Urothelium cell line (cell line): Measurements from ENCODE around the gene SLC35F3.
"Not testable (repeated sequence)": the region's sequence is repeated elsewhere in the genome, so short reads cannot be mapped to it uniquely, and the experiment has no call there.

Experiments used
- DNase-seq: peaks from one replicate; pipeline ENCODE4 v3.0.0; 2011; ENCODE audit warnings: low spot score, mixed read lengths
- FAIRE-seq: peaks from 2 replicates; lab custom pipeline; 2011; peaks lifted over from hg19 to GRCh38; lab: Jason Lieb, UNC

SLC35F3 gene

DNA sequence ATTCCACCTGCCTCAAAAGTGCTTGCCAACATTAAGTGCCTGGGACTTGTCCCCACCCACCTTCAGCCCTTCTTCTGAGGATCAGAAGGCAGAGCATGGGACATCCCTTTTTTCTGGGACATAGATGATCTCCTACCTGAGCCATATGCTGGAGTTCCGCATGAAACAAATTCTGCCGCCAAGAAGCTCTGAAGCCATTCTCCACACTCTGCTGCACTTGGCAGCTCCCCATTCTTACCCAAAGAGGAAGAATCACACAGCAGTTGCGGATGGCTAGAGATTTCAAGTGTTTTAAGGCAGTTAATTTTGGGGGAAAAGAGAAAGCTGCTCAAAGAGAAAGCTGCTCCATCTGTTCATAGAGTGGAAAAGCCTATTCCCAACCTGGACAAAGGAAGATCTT, 271.5 kb downstream of the SLC35F3 start:
- DNase-seq (no peak), FAIRE-seq (no peak)

DNA sequence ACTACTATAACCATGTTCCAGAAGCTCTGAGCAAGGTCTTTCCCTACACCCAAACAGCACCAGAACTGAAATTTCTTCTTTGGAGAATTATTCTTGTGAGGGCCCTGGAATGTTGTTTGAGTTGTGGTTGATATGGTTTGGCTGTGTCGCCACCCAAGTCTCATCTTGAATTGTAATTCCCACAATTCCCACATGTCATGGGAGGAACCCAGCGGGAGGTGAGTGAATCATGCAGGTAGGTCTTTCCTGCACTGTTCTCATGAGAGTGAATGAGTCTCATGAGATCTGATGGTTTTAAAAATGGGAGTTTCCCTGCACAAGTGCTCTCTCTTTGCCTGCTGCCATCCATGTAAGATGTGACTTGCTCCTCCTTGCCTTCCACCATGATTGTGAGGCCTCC, 272.4 kb downstream of the SLC35F3 start:
- FAIRE-seq, result not testable (repeated sequence)

DNA sequence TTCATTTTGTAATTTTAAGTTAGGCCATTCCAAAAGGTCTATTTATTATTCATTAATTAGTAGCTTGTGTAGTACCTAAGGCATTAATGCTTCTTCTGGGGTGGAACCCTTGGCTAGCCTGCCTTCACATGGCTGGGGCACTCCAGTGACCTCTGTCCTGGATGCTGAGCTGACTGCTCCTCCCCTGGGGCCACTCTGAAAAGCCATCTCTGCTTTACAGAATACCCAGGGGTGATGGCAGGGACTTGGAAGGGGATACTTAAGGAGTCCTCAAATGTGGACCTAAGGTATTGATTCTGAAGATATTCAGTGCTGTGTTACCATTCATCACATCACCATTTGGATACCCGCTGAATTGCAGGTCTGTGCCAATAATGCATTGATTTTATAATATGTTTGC, 281.0 kb downstream of the SLC35F3 start:
- FAIRE-seq (no peak), DNase-seq (no peak)

More for the DNA sequence above, 272.4 kb downstream of the SLC35F3 start:
- not testable (repeated sequence) for DNase-seq

DNA sequence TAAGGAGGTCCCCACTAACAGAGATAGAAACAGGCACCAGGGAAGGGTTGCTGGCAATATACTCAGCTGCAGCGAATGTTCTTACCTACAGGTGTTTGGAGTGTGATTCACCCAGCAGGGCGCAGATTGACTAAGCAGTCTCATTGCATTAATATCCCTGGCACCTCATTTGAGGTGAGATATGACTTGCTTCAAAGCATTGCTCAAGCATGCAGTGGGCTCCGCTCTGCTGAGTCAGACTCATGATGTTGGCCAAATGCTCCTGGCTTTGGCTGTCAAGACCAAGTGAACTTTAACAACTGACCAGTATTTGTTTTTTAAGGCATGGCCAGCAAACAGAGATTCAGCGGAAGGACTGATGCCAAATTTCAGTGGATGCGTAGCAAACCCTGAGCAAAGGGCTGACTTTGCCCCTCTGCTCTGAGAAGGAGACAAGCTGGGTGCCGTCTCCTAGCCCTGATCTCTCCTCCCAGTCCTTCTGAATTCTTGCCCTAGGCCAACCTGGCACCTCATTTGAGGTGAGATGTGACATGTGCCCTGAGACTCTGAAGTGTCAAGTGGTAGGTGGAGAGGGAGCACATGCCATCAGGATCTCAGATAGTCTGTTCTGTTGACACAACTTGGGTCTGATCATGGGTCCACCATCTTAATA, 281.7 kb downstream of the SLC35F3 start:
- FAIRE-seq (peak; percentile 40), DNase-seq (peak; percentile 83)

DNA sequence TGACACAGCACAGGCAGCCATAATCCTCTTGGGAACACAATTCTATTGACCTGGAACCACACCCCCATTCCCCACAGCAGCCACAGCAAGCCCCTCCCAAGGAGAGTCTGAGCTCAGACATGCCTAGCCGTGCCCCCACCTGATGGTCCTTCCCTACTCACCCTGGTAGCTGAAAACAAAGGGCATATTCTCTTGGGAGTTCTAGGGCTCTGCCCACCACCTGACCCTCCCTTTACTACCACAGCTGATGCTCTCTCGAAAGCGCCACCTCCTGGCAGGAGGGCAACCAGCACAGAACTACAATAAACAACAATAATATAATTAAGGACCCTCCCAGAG, 283.9 kb downstream of the SLC35F3 start:
- FAIRE-seq, result peak; percentile 73
- no peak for DNase-seq

DNA sequence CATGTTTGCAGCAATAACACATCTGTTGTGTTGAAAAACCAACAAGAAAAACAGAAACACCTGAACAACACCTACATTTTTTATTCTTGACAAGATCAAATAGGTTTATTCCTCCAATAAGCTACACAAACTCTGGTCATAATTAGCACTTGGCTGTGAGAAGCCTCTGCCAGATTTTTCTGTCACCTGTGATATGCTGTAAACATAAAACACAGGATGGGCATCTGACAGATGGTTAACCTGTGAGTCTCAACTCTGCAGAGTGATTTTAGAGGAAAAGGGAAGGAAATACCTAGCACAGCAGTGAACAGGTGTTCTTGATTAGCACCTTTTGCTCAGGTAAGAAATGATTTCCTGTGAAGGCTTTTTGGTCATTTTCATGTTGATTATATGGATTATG, 293.4 kb downstream of the SLC35F3 start:
- no peak for DNase-seq
- FAIRE-seq, result no peak

DNA sequence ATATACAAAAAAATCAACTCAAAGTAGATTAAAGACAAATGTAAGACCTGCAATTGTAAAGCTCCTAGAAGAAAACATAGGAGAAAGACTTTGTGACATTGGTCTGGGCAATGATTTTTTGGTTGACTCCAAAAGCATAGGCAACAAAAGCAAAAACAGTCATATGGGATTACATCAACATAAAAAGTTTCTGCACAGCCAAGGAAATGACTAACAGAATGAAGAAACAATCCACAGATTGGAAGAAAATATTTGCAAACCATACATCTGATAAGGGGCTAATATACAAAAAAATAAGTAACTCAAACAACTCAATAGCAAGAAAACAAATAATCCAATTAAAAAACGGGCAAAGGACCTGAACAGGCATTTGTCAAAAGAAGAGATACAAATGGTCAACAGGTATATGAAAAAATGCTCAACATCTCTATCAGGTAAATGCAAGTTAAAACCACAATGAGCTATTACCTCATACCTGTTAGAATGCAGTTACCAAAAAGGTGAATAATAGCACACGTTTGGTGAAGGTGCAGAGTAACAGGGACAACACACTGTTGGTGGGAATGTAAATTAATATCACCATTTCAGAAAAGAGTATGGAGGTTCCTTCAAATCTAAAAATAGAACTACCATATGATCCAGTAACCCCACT, 295.1 kb downstream of the SLC35F3 start:
- FAIRE-seq, result no peak
- no peak for DNase-seq

DNA sequence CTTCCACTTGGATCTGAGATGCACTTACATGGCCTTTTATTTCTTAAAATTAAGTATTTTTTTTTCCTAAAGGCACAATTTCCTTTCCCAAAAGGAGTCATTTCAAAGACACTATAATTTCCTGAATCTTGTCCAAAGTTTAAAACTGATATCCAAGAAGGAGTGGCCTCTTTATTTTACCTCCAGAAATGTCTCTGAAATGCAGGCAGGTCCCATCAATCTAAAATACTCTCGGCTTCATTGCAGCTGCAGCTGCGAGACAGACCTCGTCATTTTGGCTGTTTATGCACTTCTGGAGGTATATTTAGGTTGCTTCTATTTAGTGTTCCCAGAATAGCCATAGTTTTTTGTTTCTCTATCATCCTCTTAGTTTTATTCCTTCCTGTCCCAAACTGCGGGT, 296.1 kb downstream of the SLC35F3 start:
- DNase-seq, result no peak
- FAIRE-seq, result no peak

DNA sequence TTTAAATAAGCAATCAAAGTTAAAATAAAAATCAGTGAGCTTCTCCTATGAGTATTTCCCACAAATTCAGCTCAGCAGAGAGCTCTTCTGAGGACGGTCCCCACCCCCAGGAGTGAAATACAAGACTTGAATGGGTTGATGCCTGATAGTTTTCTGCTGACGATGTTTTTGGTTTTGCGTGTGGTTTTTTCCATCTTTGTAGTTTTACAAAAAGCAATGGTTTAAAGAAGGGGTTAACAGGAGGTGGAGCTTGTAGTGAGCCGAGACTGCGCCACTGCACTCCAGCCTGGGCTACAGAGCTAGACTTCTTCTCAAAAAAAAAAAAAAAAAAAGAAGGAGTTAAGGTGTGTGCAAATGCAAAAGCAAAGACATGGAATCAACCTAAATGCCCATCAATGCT, 297.1 kb downstream of the SLC35F3 start:
- FAIRE-seq (no peak), DNase-seq (no peak)

DNA sequence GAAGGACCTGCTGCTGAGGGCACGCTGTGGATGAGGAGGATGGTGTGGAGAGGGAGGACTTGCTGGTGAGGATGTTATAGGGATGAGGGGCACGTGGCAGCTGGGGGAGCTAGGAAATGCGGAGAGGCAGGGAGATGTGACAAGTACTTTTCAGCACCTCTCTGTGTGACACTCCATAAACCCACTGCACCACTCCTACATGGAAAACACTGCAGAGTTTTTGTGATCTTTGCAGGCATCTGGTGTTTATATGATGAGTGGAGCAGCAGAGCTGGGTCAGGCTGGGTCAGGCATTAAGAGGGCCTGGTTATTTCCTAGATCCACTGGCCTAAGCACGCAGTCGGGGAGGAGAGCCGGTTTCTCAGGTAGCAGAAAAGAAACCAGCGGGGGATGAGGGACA, 301.5 kb downstream of the SLC35F3 start:
- DNase-seq, result no peak
- no peak for FAIRE-seq

DNA sequence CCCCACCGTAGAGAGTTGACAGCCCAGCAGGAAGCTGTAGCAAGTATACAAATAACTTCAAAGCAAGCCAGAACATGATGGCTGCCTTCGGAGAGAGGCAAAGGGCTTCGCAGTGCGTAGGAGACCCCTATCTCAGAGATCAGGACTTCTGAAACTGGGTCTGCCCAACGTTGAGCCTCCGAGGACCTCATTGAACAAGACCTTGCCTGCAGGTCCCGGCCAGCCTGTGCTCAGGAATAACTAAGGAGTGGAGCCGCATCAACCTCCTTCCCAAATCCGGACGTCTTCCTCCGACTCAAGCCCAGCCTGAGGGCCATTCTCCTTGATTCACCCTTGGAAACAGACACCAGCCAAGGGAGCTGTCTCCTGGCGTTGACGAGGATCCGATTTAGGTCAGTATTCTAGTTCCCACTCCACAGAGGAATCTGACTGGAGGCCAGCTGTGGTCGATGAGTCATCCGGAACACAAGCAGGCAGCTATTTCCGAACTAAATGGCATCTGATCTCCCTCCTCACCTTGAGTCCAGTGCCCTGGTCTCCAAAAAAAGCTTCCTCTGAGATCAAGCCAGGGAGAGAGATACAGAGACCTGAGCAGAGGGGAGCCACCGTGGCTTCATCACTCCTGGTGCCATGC, 302.3 kb downstream of the SLC35F3 start:
- DNase-seq, result peak; percentile 92
- FAIRE-seq, result peak; percentile 46

DNA sequence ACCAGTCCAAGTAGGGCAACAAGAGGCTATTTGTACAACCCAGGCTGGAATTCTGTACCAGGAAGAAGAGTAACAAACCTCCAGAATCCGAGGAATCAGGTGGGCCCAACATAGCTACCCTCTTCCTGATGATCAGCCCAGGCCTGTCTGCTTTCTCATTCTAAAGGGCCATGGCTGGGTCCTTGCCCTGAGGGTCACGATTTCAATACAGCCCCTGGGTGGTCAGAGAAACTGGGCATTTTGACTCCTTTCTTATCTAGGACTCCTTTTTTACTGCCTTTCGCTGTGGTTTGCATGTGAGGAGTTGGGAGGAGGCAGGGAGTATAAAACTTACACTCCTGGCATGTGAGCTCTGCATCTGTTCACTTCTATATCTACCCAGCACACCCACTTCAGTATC, 303.9 kb downstream of the SLC35F3 start:
- no peak for DNase-seq
- no peak for FAIRE-seq

DNA sequence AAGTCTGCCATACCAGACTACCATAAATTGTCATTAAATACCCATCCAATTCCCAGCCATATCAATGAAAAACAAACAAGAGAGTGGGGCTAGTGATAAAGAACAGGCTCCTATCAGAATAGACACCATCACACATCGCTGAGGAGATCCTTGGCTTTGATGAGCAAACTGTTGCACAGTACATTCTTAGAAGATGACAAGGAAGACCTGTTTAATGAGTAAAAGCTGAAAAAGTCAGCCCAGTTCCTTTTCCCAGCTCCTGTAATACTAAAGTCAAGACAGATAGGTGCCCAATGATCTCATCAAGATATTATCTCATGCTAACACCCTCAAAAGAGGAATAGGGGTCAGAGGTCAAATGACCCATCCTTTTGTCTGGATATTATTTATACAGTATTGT, 304.3 kb downstream of the SLC35F3 start:
- no peak for DNase-seq
- FAIRE-seq, result no peak

DNA sequence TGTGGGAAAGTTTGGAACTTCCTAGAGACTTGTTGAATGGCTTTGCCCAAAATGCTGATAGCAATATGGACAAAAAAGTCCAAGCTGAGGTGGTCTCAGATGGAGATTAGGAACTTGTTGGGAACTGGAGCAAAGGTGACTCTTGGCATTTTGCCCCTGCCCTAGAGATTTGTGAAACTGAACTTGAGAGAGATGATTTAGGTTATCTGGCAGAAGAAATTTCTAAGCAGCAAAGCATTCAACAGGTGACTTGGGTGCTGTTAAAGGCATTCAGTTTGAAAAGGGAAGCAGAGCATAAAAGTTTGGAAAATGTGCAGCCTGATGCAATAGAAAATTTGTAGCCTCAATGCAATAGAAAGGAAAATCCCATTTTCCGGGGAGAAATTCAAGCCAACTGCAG, 306.0 kb downstream of the SLC35F3 start:
- not testable (repeated sequence) for FAIRE-seq, DNase-seq

DNA sequence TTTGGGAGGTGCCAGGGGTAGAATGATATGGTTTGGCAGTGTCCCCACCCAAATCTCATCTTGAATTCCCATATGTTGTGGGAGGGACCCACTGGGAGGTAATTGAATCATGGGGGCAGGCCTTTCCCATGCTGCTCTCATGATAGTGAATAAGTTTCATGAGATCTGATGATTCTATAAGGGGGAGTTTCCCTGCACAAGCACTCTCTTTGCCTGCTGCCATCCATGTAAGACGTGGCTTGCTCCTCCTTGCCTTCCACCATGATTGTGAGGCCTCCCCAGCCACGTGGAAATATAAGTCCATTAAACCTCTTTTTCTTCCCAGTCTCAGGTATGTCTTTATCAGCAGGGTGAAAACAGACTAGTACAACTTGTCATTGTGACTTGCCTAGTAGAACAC, 307.4 kb downstream of the SLC35F3 start:
- FAIRE-seq, DNase-seq: not testable (repeated sequence)

DNA sequence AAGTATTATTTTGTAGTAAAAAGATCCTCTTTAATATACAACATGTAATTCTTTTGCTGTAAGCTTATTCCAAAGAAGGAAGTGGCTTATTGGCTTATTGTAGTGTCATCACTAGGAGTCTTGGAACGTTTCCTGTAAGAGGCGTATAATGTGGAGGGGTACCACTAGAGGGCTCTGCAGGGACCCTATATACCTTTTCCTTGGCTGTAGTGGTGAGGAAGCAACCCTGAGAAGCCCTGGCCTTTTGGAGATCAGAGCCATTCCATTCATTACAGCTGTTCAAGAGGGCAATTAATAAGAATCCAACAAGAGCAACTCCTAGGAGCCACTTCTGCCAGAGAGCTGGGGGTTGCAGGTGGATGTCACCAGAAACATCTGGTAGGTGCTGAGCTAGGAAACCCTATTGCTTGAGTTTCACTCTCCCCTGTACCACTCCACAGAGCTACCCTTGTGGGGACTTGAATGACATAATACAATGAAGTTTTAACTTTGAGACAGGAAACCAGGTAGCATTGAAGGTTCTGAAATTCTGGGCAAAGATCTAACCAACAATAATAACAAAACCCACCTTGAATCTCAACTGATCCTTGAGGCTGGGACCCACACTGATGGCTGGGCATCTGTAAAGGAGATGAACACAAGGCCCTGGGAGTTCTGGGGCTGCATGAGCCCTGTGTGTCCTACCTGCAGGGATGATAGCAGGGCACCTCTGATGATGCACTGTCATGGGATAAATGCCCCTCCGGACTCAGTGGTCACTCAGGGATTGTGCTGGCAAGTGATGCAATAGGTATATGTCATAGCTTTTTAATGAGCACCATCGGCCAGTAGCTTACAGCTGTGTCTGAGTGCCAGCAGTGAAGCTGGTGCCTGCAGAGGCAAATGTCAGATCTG, 308.5 kb downstream of the SLC35F3 start:
- peak; percentile 49 for DNase-seq
- FAIRE-seq, result no peak

DNA sequence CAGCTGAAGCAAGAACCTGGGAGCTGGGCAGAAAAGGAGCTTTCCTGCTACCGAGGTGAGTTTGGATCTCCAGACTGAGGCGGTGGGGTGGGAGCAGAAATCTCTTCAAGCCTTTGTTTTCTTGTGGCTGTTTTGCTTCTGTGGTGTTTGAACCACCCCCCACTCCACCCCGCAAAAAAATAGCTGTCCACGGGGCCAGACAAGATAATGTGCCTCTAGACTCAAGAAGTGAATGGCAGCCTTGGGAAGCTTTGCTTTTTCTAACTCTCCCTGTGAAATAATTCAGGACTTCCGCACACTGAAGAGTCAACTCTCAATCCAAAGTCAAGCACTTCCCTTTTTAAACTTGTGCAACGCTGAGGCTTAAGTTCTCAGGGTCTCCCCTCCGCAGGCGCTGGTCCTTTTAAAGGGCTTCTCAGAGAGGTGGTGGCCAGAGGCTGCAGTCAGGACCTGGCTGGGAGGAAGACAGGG, 309.2 kb downstream of the SLC35F3 start:
- DNase-seq (no peak), FAIRE-seq (no peak)

DNA sequence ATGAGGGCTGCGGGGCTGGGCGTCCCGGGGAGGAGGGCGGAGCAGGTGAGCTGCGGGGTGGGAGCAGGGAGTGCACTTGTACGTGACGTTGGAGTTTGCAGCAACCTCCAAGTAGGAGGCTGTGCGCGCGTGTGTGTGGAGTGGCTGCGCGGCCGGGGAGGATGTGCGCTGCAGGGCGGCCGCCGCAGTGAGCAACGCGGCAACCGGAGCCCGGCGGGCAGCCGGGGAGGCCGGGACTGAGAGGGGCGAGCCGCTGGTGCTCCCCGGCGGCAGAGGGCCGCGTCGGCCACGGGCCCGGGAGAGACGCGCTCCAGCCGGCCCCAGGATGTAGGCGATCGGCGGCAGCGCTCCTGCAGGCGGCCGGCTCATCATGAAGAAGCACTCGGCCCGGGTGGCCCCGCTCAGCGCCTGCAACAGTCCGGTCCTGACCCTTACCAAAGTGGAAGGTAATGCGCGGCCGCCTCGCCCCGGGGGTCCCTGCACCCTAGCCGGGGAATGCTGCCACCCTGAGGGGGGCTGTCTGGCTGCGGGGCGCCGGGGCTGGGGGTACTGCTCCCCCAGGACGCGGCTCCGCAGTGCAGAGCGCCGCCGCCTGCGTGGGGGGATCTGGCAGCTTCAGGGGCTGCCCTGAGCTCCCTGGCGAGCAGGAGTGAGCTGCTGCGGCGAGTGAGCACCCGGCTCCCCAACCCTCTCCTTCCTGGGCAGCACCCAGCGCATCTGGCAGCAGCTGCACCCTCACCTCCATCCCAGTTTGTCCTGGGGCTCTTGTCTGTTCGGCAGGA, 309.8 kb downstream of the SLC35F3 start:
- peak; percentile 50 for DNase-seq

DNA sequence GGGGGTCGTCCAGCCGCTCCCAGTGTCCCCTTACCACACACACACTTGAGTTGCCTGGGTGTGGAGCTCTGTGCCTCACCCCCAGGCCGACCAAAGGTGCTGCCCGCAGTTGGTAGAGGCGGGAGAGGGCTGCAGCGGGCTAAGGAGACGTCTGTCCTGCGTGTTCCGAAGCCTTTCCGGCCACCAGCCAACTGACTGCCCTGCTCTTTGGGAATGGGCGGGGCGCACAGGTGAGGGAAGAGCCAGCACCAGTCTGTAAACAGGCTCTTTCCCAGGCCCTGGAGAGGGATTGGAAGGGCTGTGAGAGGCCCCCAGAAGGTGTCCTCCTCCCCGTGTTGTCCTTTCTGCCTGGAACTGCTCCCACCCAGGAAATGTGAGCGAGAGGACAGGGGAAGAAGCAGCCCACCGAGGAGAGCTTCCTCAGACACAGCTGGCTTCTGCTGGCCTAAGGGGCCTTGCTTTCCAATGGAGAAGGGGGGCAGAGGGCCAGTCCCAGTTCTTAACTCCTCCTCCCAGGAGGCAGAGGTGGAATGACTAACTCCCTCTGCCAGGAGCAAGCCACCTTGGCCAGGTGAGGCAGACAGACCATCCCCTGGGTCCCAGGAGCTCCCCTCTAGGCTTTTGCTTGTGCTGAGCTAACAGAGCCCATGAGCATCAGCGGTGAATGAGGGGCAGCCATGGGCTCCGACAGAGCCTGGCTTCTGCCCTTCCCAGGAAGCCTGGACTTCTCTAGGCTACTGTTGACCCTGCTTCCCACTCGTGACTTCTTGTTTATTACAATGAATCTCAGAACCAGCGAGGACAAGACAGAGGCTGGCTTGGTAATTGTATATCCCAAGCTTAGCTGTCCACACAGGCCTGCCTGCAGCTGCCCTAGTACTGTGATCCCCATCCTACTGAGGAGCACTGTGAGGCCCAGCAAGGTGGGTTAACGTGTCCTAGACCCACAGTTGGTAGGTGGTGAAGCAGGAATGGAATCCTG, 310.7 kb downstream of the SLC35F3 start:
- DNase-seq (no peak), FAIRE-seq (no peak)

More for the DNA sequence above, 309.8 kb downstream of the SLC35F3 start:
- FAIRE-seq, result no peak
